T47D (cell line): ENCODE results near the gene FOXL2.

Experiments
- DNase-seq, 2 experiments: peaks; one replicate each; pipeline versions ENCODE4 v3.0.0 to v3.0.0-alpha.2; 2011 to 2012; ENCODE audit warnings: low read depth in 1 of 2, low spot score in 1 of 2
- JUND ChIP-seq: IDR thresholded peaks from 2 replicates; pipeline ENCODE4 v1.6.1; 2012; ENCODE audit warnings: low read depth
- in situ Hi-C: cut with HindIII; loops from 2 replicates; pipeline ENCODE4 v1.10.0; 2016; ENCODE audit warnings: low sequenced_read_pairs, low pct_unique_long_range_greater_than_20kb

Gene FOXL2

GRCh38 chr3:138946663-138947494 is at the start of gene FOXL2, which contains the start of gene FOXL2NB:
TSS of gene FOXL2 (minus strand) at chr3:138947137. CDS start at chr3:138946722, 415 bp downstream.
TSS of gene FOXL2NB (plus strand) at chr3:138947217. CDS start at chr3:138947365, 148 bp downstream.
- in situ Hi-C loops: no loop called here
- DNase-seq: no peak
- no peak for TF ChIP-seq JUND

DNA sequence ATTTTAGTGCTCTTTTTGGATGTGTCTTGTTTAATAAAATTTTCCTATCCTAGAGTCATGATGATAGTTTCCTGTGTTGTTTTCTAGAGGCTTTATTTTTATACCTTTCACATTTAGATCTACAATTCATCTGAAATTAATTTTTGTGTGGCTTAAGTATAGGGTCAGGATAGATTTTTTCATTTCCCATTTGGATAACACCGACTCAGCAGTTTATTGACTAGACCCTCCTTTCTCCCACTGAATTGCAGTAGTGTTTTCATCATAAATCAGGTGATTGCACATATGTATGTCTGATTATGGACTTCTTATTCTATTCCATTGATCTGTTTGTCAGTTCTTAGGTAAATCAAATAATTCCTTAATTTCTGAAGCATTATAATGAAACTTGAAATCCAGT is 48.8 kb upstream of the FOXL2 start:
- in situ Hi-C loops: no loop called here
- DNase-seq: no peak
- no peak for TF ChIP-seq JUND

DNA sequence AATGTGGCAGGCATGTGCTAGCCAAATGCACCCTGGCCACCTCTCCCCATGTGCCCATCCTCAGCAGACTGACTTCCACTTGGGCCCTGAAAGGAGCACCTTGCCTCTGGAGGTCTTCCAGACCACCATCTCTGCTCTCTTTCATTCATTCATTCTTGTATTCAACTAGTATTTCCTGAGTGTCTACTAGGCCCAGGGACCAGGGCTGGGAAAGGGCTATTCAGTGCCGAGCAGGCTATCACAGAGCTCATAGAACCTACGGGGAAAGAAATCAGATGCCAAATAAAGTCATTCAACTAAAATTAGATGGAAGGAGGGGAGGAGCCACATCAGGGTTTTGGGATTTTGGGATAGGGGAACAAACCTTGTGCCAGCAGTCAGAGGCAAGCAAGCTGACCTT is 40.2 kb upstream of the FOXL2 start:
- in situ Hi-C loops: no loop called here
- DNase-seq: no peak
- TF ChIP-seq JUND: no peak

- TF ChIP-seq JUND: no peak
- no peak for DNase-seq
- in situ Hi-C loops: no loop called here
Measured at GRCh38 chr3:138985932-138986331, 39.0 kb upstream of the FOXL2 start.

DNA sequence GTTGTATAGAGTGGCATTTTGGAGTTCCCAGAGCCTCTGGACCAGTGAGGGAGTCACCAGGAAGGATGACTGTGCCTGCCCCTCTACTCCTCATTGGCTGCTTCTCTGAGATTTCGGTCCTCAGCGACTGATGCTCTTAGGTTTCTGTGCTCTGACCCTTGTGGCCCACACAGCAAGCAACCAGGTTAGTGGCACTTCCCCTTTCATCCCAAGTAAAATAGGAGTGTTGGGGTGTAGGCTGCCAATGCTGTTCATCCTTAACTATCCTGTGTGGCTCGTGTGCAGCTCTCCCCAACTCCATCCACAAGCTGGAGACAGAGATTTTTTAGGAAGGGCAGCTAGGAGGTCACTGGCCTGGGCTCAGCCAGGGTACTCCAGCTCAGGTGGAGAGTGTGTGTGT is 37.9 kb upstream of the FOXL2 start:
- DNase-seq: no peak
- in situ Hi-C loops: no loop called here
- TF ChIP-seq JUND: no peak

DNA sequence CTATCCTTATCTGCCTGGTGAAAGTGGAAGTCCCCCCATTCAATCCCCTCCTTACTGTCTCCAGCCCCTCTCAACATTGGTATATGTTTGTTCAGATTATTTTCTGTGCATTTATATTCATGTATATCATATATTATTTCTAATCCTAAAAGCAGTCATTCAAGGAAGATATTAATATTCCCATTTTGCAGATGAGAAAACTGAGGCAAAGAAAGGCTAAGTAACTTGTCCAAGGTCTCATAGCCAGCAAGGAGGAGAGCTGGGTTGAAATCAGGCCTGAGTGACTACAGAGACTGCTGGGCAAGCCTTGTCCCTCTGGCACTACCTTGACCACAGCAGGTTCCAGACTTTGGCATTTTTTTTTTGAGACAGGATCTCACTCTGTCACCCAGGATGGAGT is 29.1 kb upstream of the FOXL2 start:
- no peak for TF ChIP-seq JUND
- no peak for DNase-seq
- in situ Hi-C loops: no loop called here

DNA sequence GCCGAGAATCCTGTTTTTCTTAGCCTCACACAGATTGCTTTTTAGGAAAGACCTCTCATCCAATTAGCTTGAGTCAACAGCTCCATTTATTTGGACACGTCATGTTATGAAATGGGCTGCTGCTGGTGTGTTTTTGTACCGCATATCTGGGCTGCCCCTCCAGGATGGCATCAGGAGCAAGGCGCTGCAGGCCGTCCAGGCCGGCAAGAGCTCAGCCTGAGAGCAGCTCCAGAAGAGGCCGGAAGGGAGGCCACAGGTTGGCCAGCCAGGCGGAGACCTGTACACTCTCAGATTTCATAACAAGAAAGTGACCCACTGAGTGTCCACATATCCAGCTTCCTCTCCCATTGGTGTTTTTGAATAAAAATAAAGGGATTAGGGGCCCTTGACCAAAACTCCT is 28.4 kb upstream of the FOXL2 start:
- no peak for TF ChIP-seq JUND

DNA sequence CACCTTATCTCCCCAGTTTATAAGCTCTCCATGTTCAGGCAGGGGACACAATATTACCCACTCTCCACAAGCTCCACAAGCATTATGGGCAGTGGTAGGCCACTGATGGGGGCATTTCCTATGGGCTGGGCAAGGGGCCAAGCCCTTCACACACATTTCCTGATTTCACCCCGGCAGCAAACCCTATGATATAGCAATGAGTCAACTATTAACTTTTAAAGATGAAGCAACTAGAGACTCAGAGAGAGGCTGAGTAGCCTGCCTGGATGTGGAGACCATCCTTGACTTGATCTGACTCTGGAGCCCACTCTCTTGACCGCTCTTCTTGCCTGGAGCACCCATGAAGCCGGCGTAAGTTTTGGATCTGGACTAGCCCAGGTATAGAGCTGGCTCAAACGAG is 27.5 kb upstream of the FOXL2 start:
- DNase-seq: no peak
- in situ Hi-C loops: no loop called here
- TF ChIP-seq JUND: no peak

More for the DNA sequence above, 28.4 kb upstream of the FOXL2 start:
- in situ Hi-C loops: no loop called here
- DNase-seq: no peak

- DNase-seq: no peak
- in situ Hi-C loops: no loop called here
- no peak for TF ChIP-seq JUND
Measured at GRCh38 chr3:138972941-138973340, 26.0 kb upstream of the FOXL2 start.

- in situ Hi-C loops: no loop called here
- TF ChIP-seq JUND: no peak
Measured at GRCh38 chr3:138971766-138972320, 24.9 kb upstream of the FOXL2 start.

DNA sequence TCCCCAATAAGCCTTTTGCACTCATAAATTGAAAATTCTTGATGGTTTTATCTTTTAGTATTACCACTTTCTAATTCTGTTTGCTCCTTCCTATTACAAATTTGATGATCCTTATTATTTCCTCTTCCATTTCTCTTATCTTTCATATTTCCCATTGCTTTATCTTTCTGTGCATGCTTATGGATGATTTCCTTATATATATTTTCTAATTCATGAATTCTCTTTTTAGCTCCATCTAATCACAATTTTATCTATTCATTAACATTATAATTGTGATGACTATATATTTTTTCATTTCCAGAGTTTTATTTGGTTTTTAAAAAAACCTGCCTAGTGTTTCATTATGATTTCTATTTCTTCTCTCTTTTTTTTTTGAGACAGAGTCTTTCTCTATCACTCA is 18.0 kb upstream of the FOXL2 start:
- TF ChIP-seq JUND: no peak
- no peak for DNase-seq
- in situ Hi-C loops: no loop called here

More at GRCh38 chr3:138971766-138972320, 24.9 kb upstream of the FOXL2 start:
- DNase-seq: no peak

DNA sequence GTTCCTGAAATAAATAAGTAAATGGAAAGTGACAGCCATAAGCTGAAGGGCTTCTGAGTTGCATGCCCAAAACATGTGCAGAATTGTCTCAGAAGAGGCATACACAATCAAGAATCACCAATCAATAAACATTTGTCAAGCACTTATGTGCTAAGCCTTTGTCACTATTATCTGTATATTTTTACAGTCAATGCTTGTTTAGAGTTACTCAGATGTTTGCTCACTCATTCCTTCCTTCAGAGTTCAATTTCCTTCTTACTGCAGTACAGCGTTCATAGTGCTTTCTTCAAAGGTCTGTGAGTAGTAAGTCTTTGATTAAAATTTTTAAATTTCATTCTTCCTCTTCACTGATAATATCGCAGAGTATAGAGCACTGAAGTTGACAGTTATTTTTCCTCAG is 17.3 kb upstream of the FOXL2 start:
- in situ Hi-C loops: no loop called here
- DNase-seq: peak in 1 of 2 experiments; percentile 69
- no peak for TF ChIP-seq JUND

GRCh38 chr3:138962854-138963560 is 16.1 kb upstream of the FOXL2 start:
- in situ Hi-C loops: no loop called here
- no peak for DNase-seq
- no peak for TF ChIP-seq JUND
